Mesodermal cell (in vitro differentiated cells): ENCODE measurements around the gene CHD2.

Experiments
- H3K27ac ChIP-seq: 2 replicates; pipeline ENCODE4 v1.7.0; 2013; ENCODE audit warnings: mild to moderate bottlenecking, low read depth, low read length, moderate library complexity; ENCODE audit not compliant: severe bottlenecking
- H3K36me3 ChIP-seq: 2 replicates; pipeline ENCODE4 v1.7.1; 2013; ENCODE audit warnings: mild to moderate bottlenecking, low read length, moderate library complexity; ENCODE audit not compliant: control insufficient read depth, insufficient read depth
- H3K4me1 ChIP-seq: one replicate; pipeline ENCODE4 v1.7.1; 2013; ENCODE audit warnings: mild to moderate bottlenecking, low read length; ENCODE audit not compliant: insufficient read depth, control insufficient read depth, poor library complexity, severe bottlenecking
- H3K4me3 ChIP-seq: 2 replicates; pipeline ENCODE4 v1.7.0; 2013; ENCODE audit warnings: low read length, control low read depth, mild to moderate bottlenecking; ENCODE audit not compliant: insufficient read depth, poor library complexity, severe bottlenecking; ENCODE audit errors: extremely low read depth
- H3K9me3 ChIP-seq: 2 replicates; pipeline ENCODE4 v1.7.1; 2013; ENCODE audit warnings: mild to moderate bottlenecking, low read length, moderate library complexity; ENCODE audit not compliant: control insufficient read depth
- WGBS, 2 experiments: methylation state at CpG; one replicate each; pipeline ENCODE4 v1.1.5; 2013; ENCODE audit warnings: missing lambda C conversion rate in 2 of 2; ENCODE audit not compliant: insufficient coverage in 2 of 2; 5-methylcytosine and 5-hydroxymethylcytosine counted together

CHD2 gene

GRCh38 chr15:92900731-92901071 is 577 bp downstream of the CHD2 start:
- WGBS, 2 experiments: 0% methylated on average over 3 to 5 of the region's 6 CpGs
- Histone ChIP-seq H3K4me3 (peak overlapping the region; percentile 70), H3K36me3 (peaks cover 26% of the 10 kb centered on the region), H3K9me3 (no peaks in the 10 kb centered on the region), H3K4me1 (peaks cover 7% of the 10 kb centered on the region), H3K27ac (peak overlapping the region; percentile 99)

DNA sequence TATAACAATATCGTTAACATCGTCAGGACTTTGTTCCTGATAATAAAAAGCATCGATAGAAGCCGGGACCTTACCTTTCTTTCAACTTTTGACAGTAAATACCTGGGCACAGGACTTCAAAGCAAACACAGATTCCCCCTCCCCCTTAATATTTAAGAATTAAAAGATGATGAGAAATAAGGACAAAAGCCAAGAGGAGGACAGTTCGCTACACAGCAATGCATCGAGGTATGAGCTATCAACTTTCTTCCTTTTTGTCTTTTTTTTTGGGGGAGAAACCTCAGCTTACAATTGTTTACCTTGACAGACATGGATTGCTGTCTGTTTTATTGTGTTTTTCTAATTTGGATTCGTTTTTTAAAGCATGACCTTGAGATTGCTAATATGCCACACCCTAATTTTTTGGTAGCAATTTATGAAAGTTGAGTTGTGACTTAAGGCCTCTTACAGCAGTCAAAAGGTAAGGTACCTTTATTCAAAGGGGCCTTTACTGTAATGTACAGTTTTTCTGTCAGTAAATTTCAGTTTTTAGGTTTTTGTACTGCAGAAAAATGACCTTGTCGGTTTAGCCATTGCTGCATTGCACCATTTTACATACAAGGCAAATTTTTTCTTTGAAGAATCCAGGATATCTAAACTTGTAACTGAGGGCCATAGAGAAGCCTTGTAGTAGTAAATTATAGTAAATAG is 1.1 kb downstream of the CHD2 start:
- Histone ChIP-seq H3K4me1 (peaks cover 12% of the 10 kb centered on the region), H3K27ac (peak overlapping the region; percentile 99), H3K4me3 (peak overlapping the region; percentile 70), H3K36me3 (peaks cover 26% of the 10 kb centered on the region), H3K9me3 (no peaks in the 10 kb centered on the region)
- 0% methylated on average over 2 to 3 of the region's 8 CpGs for WGBS, 2 experiments

- no peak overlapping the region for H3K27ac ChIP-seq
- no peaks in the 10 kb centered on the region for H3K9me3 ChIP-seq
- WGBS, 2 experiments: 0% methylated on average over 2 of the region's 2 CpGs; no CpG with 5 or more reads in 1 of the 2 experiments
- H3K4me1 ChIP-seq: peaks cover 19% of the 10 kb centered on the region
- H3K36me3 ChIP-seq: peaks cover 25% of the 10 kb centered on the region
- H3K4me3 ChIP-seq: peak overlapping the region; percentile 70
Observed at GRCh38 chr15:92901995-92902394, 1.9 kb downstream of the CHD2 start.

DNA sequence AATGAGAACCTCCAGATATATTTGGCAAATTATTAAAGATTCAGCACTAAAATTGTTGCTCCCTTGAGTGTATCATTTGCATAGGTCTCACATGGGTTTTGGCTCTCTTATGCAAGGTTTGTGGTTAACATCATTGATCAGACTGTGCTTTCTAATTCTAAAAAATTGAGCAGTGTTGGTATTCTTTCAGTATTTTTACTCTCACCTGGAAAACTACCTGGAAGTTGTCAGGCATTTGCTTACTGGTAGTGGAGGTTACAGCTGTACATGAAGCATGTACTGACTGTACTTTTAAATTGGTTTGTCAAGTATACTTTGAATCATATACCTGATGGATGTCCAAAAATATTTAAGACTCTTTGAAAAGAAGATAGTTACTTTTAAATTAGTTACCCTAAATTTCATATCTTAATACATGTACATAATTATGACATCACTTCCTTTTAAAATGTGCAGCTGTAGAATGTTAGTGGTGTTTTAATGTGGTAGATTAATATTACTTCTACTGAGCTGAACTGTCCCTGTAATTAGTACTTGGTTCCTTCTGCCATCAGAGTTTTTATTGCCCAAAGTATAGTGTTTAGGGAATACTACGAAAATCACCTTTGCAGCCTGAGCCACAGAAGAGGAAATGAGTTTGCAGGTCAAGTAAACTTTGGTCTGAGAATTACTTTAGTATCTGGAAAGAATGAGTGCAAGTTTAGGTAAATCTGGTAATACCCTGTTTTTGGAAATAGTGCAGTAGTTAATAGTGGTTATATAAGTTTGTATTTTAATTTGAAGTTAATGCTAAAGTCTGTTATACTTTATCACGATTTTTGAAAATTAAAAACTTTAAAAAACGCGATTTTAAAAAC is 2.8 kb downstream of the CHD2 start:
- Histone ChIP-seq H3K4me3 (peak overlapping the region; percentile 70), H3K4me1 (peaks cover 28% of the 10 kb centered on the region), H3K9me3 (no peaks in the 10 kb centered on the region), H3K27ac (peak overlapping the region; percentile 99), H3K36me3 (peaks cover 16% of the 10 kb centered on the region)
- WGBS, 2 experiments: 11 to 55% methylated on average over 1 of the region's 4 CpGs

DNA sequence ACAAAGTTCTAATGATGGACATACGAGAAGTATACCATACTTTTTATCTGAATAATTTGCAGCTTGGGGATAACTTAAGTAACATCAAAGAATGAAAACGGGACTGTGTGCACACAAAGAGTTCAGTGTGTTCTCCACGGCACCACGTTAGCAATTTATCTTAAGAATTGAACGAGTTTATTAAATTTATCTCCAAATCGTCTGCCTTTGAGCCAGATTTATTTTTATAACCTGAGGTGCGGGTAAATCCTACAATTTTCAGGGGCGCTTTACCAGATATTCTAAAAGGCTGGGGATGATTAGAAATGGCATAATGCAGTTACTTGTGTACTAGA is 3.5 kb downstream of the CHD2 start:
- peaks cover 35% of the 10 kb centered on the region for H3K4me1 ChIP-seq
- peak overlapping the region; percentile 70 for H3K4me3 ChIP-seq
- WGBS, 2 experiments: 0% methylated on average over 3 of the region's 8 CpGs; no CpG with 5 or more reads in 1 of the 2 experiments
- H3K36me3 ChIP-seq: peaks cover 17% of the 10 kb centered on the region
- H3K9me3 ChIP-seq: no peaks in the 10 kb centered on the region
- H3K27ac ChIP-seq: peak overlapping the region; percentile 99

GRCh38 chr15:92903966-92904721 is 4.0 kb downstream of the CHD2 start:
- 0 to 1% methylated on average over 9 to 21 of the region's 47 CpGs for WGBS, 2 experiments
- peaks cover 40% of the 10 kb centered on the region for H3K4me1 ChIP-seq
- peak overlapping the region; percentile 99 for H3K27ac ChIP-seq
- H3K36me3 ChIP-seq: peaks cover 22% of the 10 kb centered on the region
- H3K9me3 ChIP-seq: no peaks in the 10 kb centered on the region
- peak overlapping the region; percentile 70 for H3K4me3 ChIP-seq

DNA sequence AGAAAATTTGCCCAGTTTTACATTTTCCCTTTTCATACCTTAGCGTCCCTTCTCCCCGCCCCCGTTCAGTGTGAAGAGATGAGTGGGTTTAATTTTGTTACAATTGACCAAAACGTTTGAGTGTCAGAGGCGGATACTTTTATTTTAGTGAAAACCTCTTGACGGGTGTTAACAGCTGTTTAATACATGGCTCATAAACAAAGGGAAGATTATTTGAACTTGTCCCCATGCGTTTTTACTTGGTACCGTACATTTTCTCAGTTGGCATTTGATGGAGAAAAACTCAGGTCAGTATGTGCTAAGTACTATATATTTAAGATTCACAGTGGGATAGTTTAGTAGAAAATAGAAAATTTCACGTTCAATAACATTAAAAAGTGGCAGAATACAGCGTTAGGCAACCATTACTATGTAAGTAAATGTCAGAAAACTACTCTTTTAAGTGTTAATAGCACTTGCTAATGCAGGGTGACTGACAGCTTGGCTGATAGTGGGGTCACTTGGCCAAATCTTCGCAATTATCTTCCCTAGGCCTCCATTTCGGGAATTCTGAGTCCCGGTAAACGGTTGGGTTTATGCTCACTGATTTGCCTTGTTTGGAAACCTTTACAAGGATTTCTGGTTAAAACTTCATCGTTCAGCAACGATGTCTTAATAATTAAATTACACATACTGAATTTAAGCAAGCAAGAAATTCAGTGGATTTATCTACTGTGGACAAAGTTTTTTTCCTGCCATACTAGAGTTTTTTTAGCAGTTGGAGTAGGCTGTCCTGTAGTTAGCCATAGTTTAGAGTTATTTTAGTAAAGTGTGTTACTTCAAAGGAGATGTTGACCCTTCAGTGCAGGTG is 4.8 kb downstream of the CHD2 start:
- Histone ChIP-seq H3K9me3 (no peaks in the 10 kb centered on the region), H3K4me1 (peaks cover 46% of the 10 kb centered on the region), H3K36me3 (peaks cover 28% of the 10 kb centered on the region), H3K4me3 (peak overlapping the region; percentile 70), H3K27ac (peak overlapping the region; percentile 99)
- WGBS, 2 experiments: 58 to 61% methylated on average over 8 to 10 of the region's 16 CpGs

DNA sequence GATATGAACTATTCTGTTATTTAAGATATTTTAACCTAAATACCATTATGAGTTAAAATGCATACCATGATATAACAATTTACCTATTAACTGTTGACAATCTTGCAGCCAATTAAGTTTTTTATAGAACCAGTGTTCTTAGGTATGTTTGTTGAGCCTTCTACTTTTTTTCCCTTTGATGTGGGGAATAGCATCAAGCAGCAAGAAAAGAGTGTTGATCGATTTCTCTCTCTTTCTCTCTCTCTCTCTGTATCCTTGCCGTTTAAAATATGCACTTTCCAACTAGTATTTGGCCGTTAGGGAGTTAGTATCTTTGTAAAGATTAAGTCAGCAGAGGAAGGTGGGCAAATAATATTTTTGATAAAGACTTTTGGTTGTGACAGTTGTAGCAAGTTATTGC is 5.9 kb downstream of the CHD2 start:
- peaks cover 46% of the 10 kb centered on the region for H3K4me1 ChIP-seq
- H3K9me3 ChIP-seq: no peaks in the 10 kb centered on the region
- H3K36me3 ChIP-seq: peaks cover 37% of the 10 kb centered on the region
- no peak overlapping the region for H3K4me3 ChIP-seq
- no peak overlapping the region for H3K27ac ChIP-seq
- 86% methylated on average over 1 of the region's 3 CpGs; no CpG with 5 or more reads in 1 of the 2 experiments for WGBS, 2 experiments

DNA sequence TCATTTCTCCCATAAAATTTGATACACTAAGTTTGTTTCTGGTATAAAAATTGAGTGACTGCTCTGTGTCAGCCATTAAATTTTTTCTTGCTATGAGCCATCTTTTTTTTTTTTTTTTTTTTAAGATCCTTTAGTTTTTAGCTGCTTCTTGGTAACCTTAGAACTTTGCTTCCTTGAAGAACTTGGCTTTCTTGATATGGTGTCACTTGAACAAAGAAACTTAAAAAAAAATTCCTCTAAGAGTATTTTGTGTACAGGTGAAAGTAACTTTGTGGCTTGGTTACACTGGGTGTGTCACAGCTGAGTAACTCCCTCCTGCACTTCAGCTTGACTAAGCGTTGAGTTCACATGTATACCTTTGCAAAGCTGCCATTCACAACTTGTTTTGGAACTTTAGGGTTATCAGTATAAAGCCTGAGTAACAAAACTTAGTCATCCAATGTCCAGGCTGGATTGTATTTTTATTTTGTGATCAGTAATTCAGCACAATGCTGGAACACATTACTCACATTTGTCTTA is 6.5 kb downstream of the CHD2 start:
- no peaks in the 10 kb centered on the region for H3K9me3 ChIP-seq
- H3K36me3 ChIP-seq: peaks cover 37% of the 10 kb centered on the region
- WGBS, 2 experiments: 71 to 100% methylated on average over 1 of the region's 1 CpG
- peak overlapping the region; percentile 78 for H3K27ac ChIP-seq
- H3K4me1 ChIP-seq: peaks cover 46% of the 10 kb centered on the region
- H3K4me3 ChIP-seq: no peak overlapping the region

GRCh38 chr15:92907229-92907628 is 7.1 kb downstream of the CHD2 start:
- Histone ChIP-seq H3K4me1 (peaks cover 46% of the 10 kb centered on the region), H3K4me3 (peak overlapping the region; percentile 3), H3K9me3 (no peaks in the 10 kb centered on the region), H3K27ac (peak overlapping the region; percentile 78), H3K36me3 (peaks cover 43% of the 10 kb centered on the region)
- WGBS, 2 experiments: 83 to 100% methylated on average over 1 of the region's 1 CpG
